ENCODE measurements around the gene CSMD2. TPM values are rescaled to one million over a fixed set of nuclear protein-coding genes. Genes with fewer than 3 reads are reported as not detected.

Gene CSMD2
- total RNA-seq, 1 experiment from 2014 or later: 0.22 TPM

GRCh38 chr1:33965086-33965485 is 199.9 kb downstream of the CSMD2 start:
- H3K4me3 ChIP-seq (replicated peaks in 1 of 2; ENCODE audit: low read depth in 1 of 2, low read length in 2 of 2): no peak overlapping the region
- intact Hi-C loops (cut with micrococcal nuclease): no loop called here
- H4K20me1 ChIP-seq (ENCODE audit: insufficient read depth): no peaks in the 10 kb centered on the region
- no TSS peak for BruUV-seq (replicated peaks)
- H3K4me2 ChIP-seq (ENCODE audit: low read length): no peak overlapping the region
- H3K27me3 ChIP-seq (ENCODE audit: insufficient read depth, low read length): peaks cover 3% of the 10 kb centered on the region; the same call in 1 of the 2 replicates
- RAD21 ChIA-PET (ENCODE audit: low non-redundant PET in 1 of 2, low total read pairs in 2 of 2, uncharacterized antibody in 2 of 2, unreplicated experiment in 2 of 2): no interaction called here
- H3K36me3 ChIP-seq (ENCODE audit: control insufficient read depth in 1 of 2, insufficient read depth in 2 of 2, low read length in 2 of 2): no peaks in the 10 kb centered on the region
- H3K9me3 ChIP-seq (ENCODE audit: control insufficient read depth in 1 of 2, insufficient read depth in 1 of 2, low read depth in 1 of 2, low read length in 2 of 2): no peaks in the 10 kb centered on the region
- TF ChIP-seq SP1 (IDR thresholded peaks at IDR 0.05; ENCODE audit: low read depth) (no peak), ATF3 (IDR thresholded peaks at IDR 0.05) (no peak), ZNF274 (IDR thresholded peaks at IDR 0.05; ENCODE audit: low read depth, low read length) (no peak), MAX (IDR thresholded peaks at IDR 0.05) (no peak), POLR2A (IDR thresholded peaks at IDR 0.05; ENCODE audit: borderline replicate concordance, extremely low read depth, insufficient read depth, insufficient read length) (no peak)
- H3K27ac ChIP-seq (ENCODE audit: low read depth, low read length): no peak overlapping the region
- H3K4me1 ChIP-seq (ENCODE audit: control insufficient read depth in 1 of 2, insufficient read depth in 2 of 2, low read length in 2 of 2): no peaks in the 10 kb centered on the region
- DNase-seq (ENCODE audit: low read depth, low spot score) (no peak), ATAC-seq (no peak)
- no peaks in the 10 kb centered on the region for H3K79me2 ChIP-seq (ENCODE audit: insufficient read depth, low read length)
- no peak overlapping the region for H3K9ac ChIP-seq (ENCODE audit: low read length)
- CTCF ChIA-PET: no interaction called here
- H3K9me2 ChIP-seq (ENCODE audit: insufficient read depth): no peaks in the 10 kb centered on the region
- H2AFZ ChIP-seq (ENCODE audit: low read depth, low read length, poor library complexity, severe bottlenecking): no peak overlapping the region
- POLR2A ChIA-PET: no interaction called here

- BruUV-seq (replicated peaks): no TSS peak
- Histone ChIP-seq H3K4me2 (ENCODE audit: low read length) (no peak overlapping the region), H4K20me1 (ENCODE audit: insufficient read depth) (no peaks in the 10 kb centered on the region), H3K36me3 (ENCODE audit: control insufficient read depth in 1 of 2, insufficient read depth in 2 of 2, low read length in 2 of 2) (no peaks in the 10 kb centered on the region), H3K79me2 (ENCODE audit: insufficient read depth, low read length) (no peaks in the 10 kb centered on the region), H3K27me3 (ENCODE audit: insufficient read depth, low read length) (peaks cover 6% of the 10 kb centered on the region; the same call in 1 of the 2 replicates), H3K9ac (ENCODE audit: low read length) (no peak overlapping the region), H3K9me3 (ENCODE audit: control insufficient read depth in 1 of 2, insufficient read depth in 1 of 2, low read depth in 1 of 2, low read length in 2 of 2) (no peaks in the 10 kb centered on the region), H2AFZ (ENCODE audit: low read depth, low read length, poor library complexity, severe bottlenecking) (no peak overlapping the region), H3K4me1 (ENCODE audit: control insufficient read depth in 1 of 2, insufficient read depth in 2 of 2, low read length in 2 of 2) (no peaks in the 10 kb centered on the region), H3K9me2 (ENCODE audit: insufficient read depth) (no peaks in the 10 kb centered on the region), H3K4me3 (replicated peaks in 1 of 2; ENCODE audit: low read depth in 1 of 2, low read length in 2 of 2) (no peak overlapping the region), H3K27ac (ENCODE audit: low read depth, low read length) (no peak overlapping the region)
- TF ChIP-seq ZNF274 (IDR thresholded peaks at IDR 0.05; ENCODE audit: low read depth, low read length): no peak
- no peak for TF ChIP-seq SP1 (IDR thresholded peaks at IDR 0.05; ENCODE audit: low read depth)
- TF ChIP-seq POLR2AphosphoS5 (IDR thresholded peaks at IDR 0.05; ENCODE audit: low read depth, low read length): no peak
- TF ChIP-seq CEBPB (IDR thresholded peaks at IDR 0.05; ENCODE audit: low read depth): no peak
- no peak for TF ChIP-seq REST (IDR thresholded peaks at IDR 0.05; ENCODE audit: low read depth)
- no peak for TF ChIP-seq ZBTB33 (IDR thresholded peaks at IDR 0.05; ENCODE audit: extremely low read depth, insufficient replicate concordance, low read length)
- no peak for TF ChIP-seq CTCF (IDR thresholded peaks at IDR 0.05 in 2 of 3, conservative IDR thresholded peaks at IDR 0.05 in 1 of 3; ENCODE audit: borderline replicate concordance in 1 of 3, insufficient read depth in 1 of 3, low read depth in 2 of 3, low read length in 2 of 3)
- CTCF ChIA-PET: no interaction called here
- DNase-seq (ENCODE audit: low read depth, low spot score): no peak
- intact Hi-C loops (cut with micrococcal nuclease): no loop called here
- POLR2A ChIA-PET: no interaction called here
- RAD21 ChIA-PET (ENCODE audit: low non-redundant PET in 1 of 2, low total read pairs in 2 of 2, uncharacterized antibody in 2 of 2, unreplicated experiment in 2 of 2): no interaction called here
- no peak for ATAC-seq
Measured at GRCh38 chr1:33962061-33962460, 203.0 kb downstream of the CSMD2 start.
